ENCODE results near the gene GNAQ.

GRCh38 chr9:77883846-77884771, 147.5 kb downstream of the GNAQ start:
- TF ChIP-seq CTCF (IDR thresholded peaks at IDR 0.05) = no peak
- no peak for TF ChIP-seq POLR2A (IDR thresholded peaks at IDR 0.05)

Data from lower leg skin (tissue), 3 donors.